ENCODE measurements around the gene PCNX1. TPM values are rescaled to one million over a fixed set of nuclear protein-coding genes. Genes with fewer than 3 reads are reported as not detected.

The PCNX1 gene
- total RNA-seq, 1 experiment from 2014 or later = 48.0 TPM

- H3T11ph ChIP-seq (ENCODE audit: low read length) = no peak overlapping the region
- no peak overlapping the region for H4K8ac ChIP-seq (replicated peaks; ENCODE audit: insufficient read length, low read depth, low read length)
- no peak for DNase-seq
- Mint-ChIP-seq H3K4me1 (no peaks in the 10 kb centered on the region), H3K27ac (no peak overlapping the region), H3K4me3 (no peak overlapping the region), H3K36me3 (ENCODE audit: insufficient read depth in 1 of 3, low read depth in 3 of 3) (peaks cover 16 to 45% (median 35%) of the 10 kb centered on the region in 3 experiments), H3K27me3 (ENCODE audit: low read depth) (no peaks in the 10 kb centered on the region), H3K9me3 (peaks cover 6 to 10% of the 10 kb centered on the region in 2 experiments; a peak in 3 of 5 replicates)
- no peaks in the 10 kb centered on the region for H3K27me3 ChIP-seq (ENCODE audit: insufficient read depth, low read length)
- H3K9ac ChIP-seq (ENCODE audit: extremely low read depth, insufficient read length, low read length) = no peak overlapping the region
- H3K4ac ChIP-seq (ENCODE audit: low read depth, low read length) = no peak overlapping the region
- H3K23me2 ChIP-seq (ENCODE audit: insufficient read length, low read depth, low read length, poor library complexity, severe bottlenecking) = no peaks in the 10 kb centered on the region
- no peak overlapping the region for H3K18ac ChIP-seq (ENCODE audit: insufficient read length, low read depth, low read length)
- H3K14ac ChIP-seq (ENCODE audit: insufficient read depth, low read length) = no peak overlapping the region
- H2BK12ac ChIP-seq (ENCODE audit: insufficient read length, low read depth, low read length) = no peak overlapping the region
- H2AFZ ChIP-seq (ENCODE audit: low read length) = no peak overlapping the region
- no peaks in the 10 kb centered on the region for H3K79me2 ChIP-seq (ENCODE audit: insufficient read depth, low read length)
- H3K4me1 ChIP-seq (ENCODE audit: insufficient read depth, low read length) = no peaks in the 10 kb centered on the region
- H4K20me1 ChIP-seq (ENCODE audit: control insufficient read depth, insufficient read depth, insufficient read length) = no peaks in the 10 kb centered on the region
- no peak overlapping the region for H3K27ac ChIP-seq (ENCODE audit: insufficient read length, low read depth, low read length)
- H2BK20ac ChIP-seq (ENCODE audit: low read depth, low read length, poor library complexity, severe bottlenecking) = no peak overlapping the region
- H2BK15ac ChIP-seq (ENCODE audit: low read depth, low read length) = no peak overlapping the region
- H4K91ac ChIP-seq (ENCODE audit: insufficient read length, low read depth, low read length) = no peak overlapping the region
- H3K79me1 ChIP-seq (ENCODE audit: insufficient read depth, low read depth, low read length, poor library complexity, severe bottlenecking) = no peaks in the 10 kb centered on the region
- H4K5ac ChIP-seq (ENCODE audit: insufficient read length, low read depth, low read length) = no peak overlapping the region
- H3K56ac ChIP-seq (ENCODE audit: insufficient read length, low read depth, low read length) = no peak overlapping the region
- no peak overlapping the region for H3K4me2 ChIP-seq (ENCODE audit: insufficient read depth, insufficient read length, low read length)
- no peak overlapping the region for H2AK5ac ChIP-seq (ENCODE audit: insufficient read length, low read length)
- WGBS (ENCODE audit: extremely low coverage, insufficient read length, low lambda C conversion rate) = no CpG with 5 or more reads among the region's 3 CpGs
- H3K9me3 ChIP-seq (ENCODE audit: control insufficient read depth, low read depth, low read length) = no peaks in the 10 kb centered on the region
- H2BK120ac ChIP-seq (ENCODE audit: low read depth, low read length, poor library complexity, severe bottlenecking) = no peak overlapping the region
- no peak for TF ChIP-seq CTCF (conservative IDR thresholded peaks at IDR 0.05)
- no peak overlapping the region for H3K23ac ChIP-seq (ENCODE audit: insufficient read length, low read depth, low read length)
- H2BK5ac ChIP-seq (ENCODE audit: insufficient read length, low read length) = no peak overlapping the region
Observed at GRCh38 chr14:71022012-71022869, 115.0 kb downstream of the PCNX1 start.

Measured in H9 (cell line).